GM10266 (cell line): ENCODE data around the gene ICAM5.
A peak's percentile ranks its signal among the peaks of the same experiment; 100 is the strongest.

ENCODE experiments used
- DNase-seq: peaks from one replicate; pipeline ENCODE4 v3.0.0; 2012; ENCODE audit errors: extremely low spot score
- TF ChIP-seq, protein P1 (sequence below): IDR thresholded peaks from 2 replicates; pipeline ENCODE4 v1.5.1; 2012; ENCODE audit warnings: mild to moderate bottlenecking, low read depth; ENCODE audit not compliant: control insufficient read depth, insufficient read depth; ENCODE audit errors: missing control alignments

ICAM5 gene

DNA sequence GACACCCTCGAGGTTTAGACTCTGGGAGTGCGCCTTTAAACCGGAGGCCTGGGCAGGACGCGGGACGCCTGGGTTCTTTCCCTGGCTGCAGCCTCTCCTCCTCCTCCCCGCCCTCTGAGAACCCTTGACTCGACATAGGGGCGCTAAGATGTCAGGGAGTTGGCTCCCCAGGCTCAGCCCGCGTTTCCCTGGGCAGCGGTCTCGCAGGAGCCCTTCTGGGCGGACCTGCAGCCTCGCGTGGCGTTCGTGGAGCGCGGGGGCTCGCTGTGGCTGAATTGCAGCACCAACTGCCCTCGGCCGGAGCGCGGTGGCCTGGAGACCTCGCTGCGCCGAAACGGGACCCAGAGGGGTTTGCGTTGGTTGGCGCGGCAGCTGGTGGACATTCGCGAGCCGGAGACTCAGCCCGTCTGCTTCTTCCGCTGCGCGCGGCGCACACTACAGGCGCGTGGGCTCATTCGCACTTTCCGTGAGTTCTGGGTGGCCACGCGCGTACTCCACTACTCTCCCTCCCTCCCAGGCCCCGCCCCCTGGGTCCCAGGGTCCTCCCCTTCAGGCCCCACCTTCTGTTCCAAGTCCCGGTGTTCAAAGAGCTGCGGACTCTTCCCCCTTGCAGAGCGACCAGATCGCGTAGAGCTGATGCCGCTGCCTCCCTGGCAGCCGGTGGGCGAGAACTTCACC lies 1.3 kb downstream of the ICAM5 start:
- DNase-seq, result peak; percentile 82
- TF ChIP-seq, protein P1, sequence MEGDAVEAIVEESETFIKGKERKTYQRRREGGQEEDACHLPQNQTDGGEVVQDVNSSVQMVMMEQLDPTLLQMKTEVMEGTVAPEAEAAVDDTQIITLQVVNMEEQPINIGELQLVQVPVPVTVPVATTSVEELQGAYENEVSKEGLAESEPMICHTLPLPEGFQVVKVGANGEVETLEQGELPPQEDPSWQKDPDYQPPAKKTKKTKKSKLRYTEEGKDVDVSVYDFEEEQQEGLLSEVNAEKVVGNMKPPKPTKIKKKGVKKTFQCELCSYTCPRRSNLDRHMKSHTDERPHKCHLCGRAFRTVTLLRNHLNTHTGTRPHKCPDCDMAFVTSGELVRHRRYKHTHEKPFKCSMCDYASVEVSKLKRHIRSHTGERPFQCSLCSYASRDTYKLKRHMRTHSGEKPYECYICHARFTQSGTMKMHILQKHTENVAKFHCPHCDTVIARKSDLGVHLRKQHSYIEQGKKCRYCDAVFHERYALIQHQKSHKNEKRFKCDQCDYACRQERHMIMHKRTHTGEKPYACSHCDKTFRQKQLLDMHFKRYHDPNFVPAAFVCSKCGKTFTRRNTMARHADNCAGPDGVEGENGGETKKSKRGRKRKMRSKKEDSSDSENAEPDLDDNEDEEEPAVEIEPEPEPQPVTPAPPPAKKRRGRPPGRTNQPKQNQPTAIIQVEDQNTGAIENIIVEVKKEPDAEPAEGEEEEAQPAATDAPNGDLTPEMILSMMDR, result no peak

DNA sequence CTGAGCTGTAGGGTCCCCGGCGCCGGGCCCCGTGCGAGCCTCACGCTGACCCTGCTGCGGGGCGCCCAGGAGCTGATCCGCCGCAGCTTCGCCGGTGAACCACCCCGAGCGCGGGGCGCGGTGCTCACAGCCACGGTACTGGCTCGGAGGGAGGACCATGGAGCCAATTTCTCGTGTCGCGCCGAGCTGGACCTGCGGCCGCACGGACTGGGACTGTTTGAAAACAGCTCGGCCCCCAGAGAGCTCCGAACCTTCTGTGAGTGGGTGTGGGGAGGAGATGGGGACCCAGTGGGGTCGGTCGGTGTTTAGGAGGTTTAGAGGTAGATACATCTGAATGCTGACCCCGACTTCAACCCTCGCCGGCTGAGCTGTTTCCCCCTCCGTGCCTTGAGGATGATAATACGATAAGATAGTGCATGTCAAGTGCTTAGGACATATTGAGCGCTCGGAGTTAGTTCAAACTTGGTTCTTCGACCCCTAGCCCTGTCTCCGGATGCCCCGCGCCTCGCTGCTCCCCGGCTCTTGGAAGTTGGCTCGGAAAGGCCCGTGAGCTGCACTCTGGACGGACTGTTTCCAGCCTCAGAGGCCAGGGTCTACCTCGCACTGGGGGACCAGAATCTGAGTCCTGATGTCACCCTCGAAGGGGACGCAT lies 1.9 kb downstream of the ICAM5 start:
- TF ChIP-seq, protein P1, result no peak
- no peak for DNase-seq

DNA sequence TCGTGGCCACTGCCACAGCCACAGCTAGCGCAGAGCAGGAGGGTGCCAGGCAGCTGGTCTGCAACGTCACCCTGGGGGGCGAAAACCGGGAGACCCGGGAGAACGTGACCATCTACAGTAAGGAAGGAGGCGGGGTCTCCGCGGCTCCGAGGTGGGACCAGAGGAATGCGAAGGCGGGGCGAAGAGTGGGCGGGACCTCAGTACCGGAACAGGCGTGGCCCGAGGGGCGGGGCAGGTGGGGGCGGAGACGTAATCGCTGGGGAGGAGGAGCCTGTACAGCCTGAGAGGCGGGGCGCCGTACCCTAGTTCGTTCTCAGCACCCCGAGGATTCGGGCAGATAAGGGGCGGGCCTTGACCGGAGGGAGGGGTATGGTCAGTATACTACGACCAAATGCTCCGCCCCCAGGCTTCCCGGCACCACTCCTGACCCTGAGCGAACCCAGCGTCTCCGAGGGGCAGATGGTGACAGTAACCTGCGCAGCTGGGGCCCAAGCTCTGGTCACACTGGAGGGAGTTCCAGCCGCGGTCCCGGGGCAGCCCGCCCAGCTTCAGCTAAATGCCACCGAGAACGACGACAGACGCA lies 2.5 kb downstream of the ICAM5 start:
- DNase-seq, result peak; percentile 95
- TF ChIP-seq, protein P1, result no peak

DNA sequence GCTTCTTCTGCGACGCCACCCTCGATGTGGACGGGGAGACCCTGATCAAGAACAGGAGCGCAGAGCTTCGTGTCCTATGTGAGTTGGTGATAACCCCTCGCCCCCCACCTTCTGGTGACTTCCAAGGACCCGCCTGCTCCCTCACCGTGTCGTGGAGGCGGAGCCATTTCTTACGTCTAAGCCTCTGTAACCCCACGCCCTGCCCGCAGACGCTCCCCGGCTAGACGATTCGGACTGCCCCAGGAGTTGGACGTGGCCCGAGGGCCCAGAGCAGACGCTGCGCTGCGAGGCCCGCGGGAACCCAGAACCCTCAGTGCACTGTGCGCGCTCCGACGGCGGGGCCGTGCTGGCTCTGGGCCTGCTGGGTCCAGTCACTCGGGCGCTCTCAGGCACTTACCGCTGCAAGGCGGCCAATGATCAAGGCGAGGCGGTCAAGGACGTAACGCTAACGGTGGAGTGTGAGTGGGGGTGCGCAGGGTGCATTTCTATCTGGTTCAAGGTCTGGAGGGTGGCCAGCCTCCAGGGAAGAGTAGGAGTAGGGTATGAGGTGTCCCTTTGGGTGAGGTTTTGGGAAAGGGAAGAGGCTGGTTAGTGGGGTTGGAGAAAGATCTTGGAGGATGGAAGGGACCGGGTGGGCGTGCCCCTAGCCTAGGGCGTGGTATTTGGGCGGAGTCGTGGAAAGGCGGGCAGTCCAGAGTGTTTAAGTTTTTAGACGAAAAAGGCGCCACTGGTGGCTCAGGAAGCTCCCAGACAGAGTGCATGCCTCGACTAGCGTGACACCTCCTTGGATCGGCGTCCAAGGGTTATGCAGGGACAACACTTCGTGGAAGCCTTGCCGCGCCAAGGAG lies 3.3 kb downstream of the ICAM5 start:
- DNase-seq, result no peak
- TF ChIP-seq, protein P1, result no peak

DNA sequence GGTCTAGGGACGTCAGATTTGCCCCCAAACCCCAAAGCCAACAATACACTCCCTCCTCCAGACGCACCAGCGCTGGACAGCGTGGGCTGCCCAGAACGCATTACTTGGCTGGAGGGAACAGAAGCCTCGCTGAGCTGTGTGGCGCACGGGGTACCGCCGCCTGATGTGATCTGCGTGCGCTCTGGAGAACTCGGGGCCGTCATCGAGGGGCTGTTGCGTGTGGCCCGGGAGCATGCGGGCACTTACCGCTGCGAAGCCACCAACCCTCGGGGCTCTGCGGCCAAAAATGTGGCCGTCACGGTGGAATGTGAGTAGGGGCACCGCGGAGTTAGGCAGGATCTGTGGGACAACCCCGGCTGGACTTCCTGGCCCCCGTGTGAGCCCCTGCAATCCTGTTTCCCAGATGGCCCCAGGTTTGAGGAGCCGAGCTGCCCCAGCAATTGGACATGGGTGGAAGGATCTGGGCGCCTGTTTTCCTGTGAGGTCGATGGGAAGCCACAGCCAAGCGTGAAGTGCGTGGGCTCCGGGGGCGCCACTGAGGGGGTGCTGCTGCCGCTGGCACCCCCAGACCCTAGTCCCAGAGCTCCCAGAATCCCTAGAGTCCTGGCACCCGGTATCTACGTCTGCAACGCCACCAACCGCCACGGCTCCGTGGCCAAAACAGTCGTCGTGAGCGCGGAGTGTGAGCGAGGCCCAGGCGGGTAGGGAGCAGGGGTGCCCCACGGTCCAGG lies 4.0 kb downstream of the ICAM5 start:
- TF ChIP-seq, protein P1, result no peak
- DNase-seq, result no peak

DNA sequence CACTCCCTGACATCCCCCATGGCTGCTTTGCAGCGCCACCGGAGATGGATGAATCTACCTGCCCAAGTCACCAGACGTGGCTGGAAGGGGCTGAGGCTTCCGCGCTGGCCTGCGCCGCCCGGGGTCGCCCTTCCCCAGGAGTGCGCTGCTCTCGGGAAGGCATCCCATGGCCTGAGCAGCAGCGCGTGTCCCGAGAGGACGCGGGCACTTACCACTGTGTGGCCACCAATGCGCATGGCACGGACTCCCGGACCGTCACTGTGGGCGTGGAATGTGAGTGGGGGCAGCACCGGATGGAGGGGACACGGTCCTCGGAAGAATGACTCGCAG lies 4.6 kb downstream of the ICAM5 start:
- TF ChIP-seq, protein P1, result no peak

More for the DNA sequence above, 4.6 kb downstream of the ICAM5 start:
- no peak for DNase-seq
